SK-N-SH (cell line): ENCODE measurements around the gene NBPF4. TPM values are rescaled to one million over a fixed set of nuclear protein-coding genes. Genes with fewer than 3 reads are reported as not detected.

ENCODE experiments used
- CTCF ChIA-PET: fragments of 300-600, 350-600 bp; formaldehyde crosslinking; extraction: SDS; loops from one replicate; lab custom pipeline; 2021; lab: Yijun Ruan, JAX
- POLR2A ChIA-PET: fragments of 350-600 bp; sonication (Branson Sonifier 250); formaldehyde crosslinking; extraction: SDS; loops from one replicate; lab custom pipeline; 2020; ENCODE audit warnings: antibody characterized with exemption, inconsistent platforms; lab: Yijun Ruan, JAX
- DNase-seq: peaks from one replicate; pipeline ENCODE4 v3.0.0; 2012
- H2AFZ ChIP-seq: fragments of 200-600 bp; sonication (generic); 2 replicates; pipeline ENCODE4 v1.8.1; 2016; ENCODE audit warnings: antibody characterized with exemption, mild to moderate bottlenecking, low read depth
- H3F3A ChIP-seq: fragments of 200-600 bp; sonication (generic); replicated peaks from 2 replicates; pipeline ENCODE3; 2016; ENCODE audit warnings: antibody characterized with exemption, mild to moderate bottlenecking; ENCODE audit not compliant: insufficient read depth
- H3K27ac ChIP-seq, 2 experiments: fragments of 200-500 bp in 1 of 2; fragments of 200-600 bp in 1 of 2; sonication (Bioruptor generic) in 1 of 2; sonication (generic), shearing (Covaris generic) in 1 of 2; 2 replicates each; pipeline versions ENCODE4 v1.5.1 to v1.6.1; 2014 to 2016; ENCODE audit warnings: low read depth in 2 of 2, inconsistent platforms in 1 of 2, low read length in 1 of 2, mild to moderate bottlenecking in 1 of 2, mixed read lengths in 1 of 2
- H3K27me3 ChIP-seq: fragments of 200-600 bp; sonication (generic), shearing (Covaris generic); 2 replicates; pipeline ENCODE4 v1.6.1; 2016; ENCODE audit warnings: mixed run types; ENCODE audit not compliant: insufficient read depth
- H3K36me3 ChIP-seq, 2 experiments: fragments of 200-500 bp in 1 of 2; fragments of 200-600 bp in 1 of 2; sonication (Bioruptor generic) in 1 of 2; sonication (generic) in 1 of 2; replicated peaks in 1 of 2; 2 replicates each; pipeline versions ENCODE3 to v1.5.1; 2014 to 2016; ENCODE audit warnings: low read length in 1 of 2, mild to moderate bottlenecking in 1 of 2; ENCODE audit not compliant: insufficient read depth in 2 of 2, control insufficient read depth in 1 of 2
- H3K4me1 ChIP-seq, 2 experiments: fragments of 200-500 bp in 1 of 2; fragments of 200-600 bp in 1 of 2; sonication (Bioruptor generic) in 1 of 2; sonication (generic), shearing (Covaris generic) in 1 of 2; 2 replicates each; pipeline versions ENCODE4 v1.5.1 to v1.6.1; 2014 to 2016; ENCODE audit warnings: low read depth in 1 of 2, low read length in 1 of 2, mixed run types in 1 of 2; ENCODE audit not compliant: insufficient read depth in 2 of 2, control insufficient read depth in 1 of 2
- H3K4me2 ChIP-seq: fragments of 200-600 bp; sonication (generic), shearing (Covaris generic); 2 replicates; pipeline ENCODE4 v1.6.1; 2017; ENCODE audit warnings: mixed run types
- H3K4me3 ChIP-seq, 2 experiments: fragments of 200-500 bp in 1 of 2; fragments of 200-600 bp in 1 of 2; sonication (Bioruptor generic) in 1 of 2; sonication (generic), shearing (Covaris generic) in 1 of 2; 2 replicates each; pipeline versions ENCODE4 v1.5.1 to v1.8.1; 2014 to 2016; ENCODE audit warnings: low read depth in 2 of 2, inconsistent platforms in 1 of 2, low read length in 1 of 2, mild to moderate bottlenecking in 1 of 2, mixed read lengths in 1 of 2, moderate library complexity in 1 of 2
- H3K79me2 ChIP-seq: fragments of 200-600 bp; sonication (generic); 2 replicates; pipeline ENCODE4 v1.8.1; 2017; ENCODE audit warnings: mild to moderate bottlenecking; ENCODE audit not compliant: insufficient read depth
- H3K9ac ChIP-seq: fragments of 200-600 bp; sonication (generic); 2 replicates; pipeline ENCODE4 v1.6.1; 2017; ENCODE audit warnings: mixed run types
- H3K9me2 ChIP-seq: fragments of 200-600 bp; sonication (generic); 2 replicates; pipeline ENCODE4 v1.6.1; 2017; ENCODE audit warnings: mixed run types
- H3K9me3 ChIP-seq: fragments of 200-600 bp; sonication (generic); 2 replicates; pipeline ENCODE4 v1.6.1; 2017; ENCODE audit warnings: mixed run types, mild to moderate bottlenecking, moderate library complexity
- H4K20me1 ChIP-seq: fragments of 200-600 bp; sonication (generic); 2 replicates; pipeline ENCODE4 v1.6.1; 2017; ENCODE audit warnings: mild to moderate bottlenecking, mixed run types; ENCODE audit not compliant: insufficient read depth
- CHD2 ChIP-seq: fragments of 150-350 bp; IDR thresholded peaks from 2 replicates; pipeline ENCODE4 v1.6.1; 2018; ENCODE audit warnings: low read length; ENCODE audit not compliant: partially characterized antibody
- ELF1 ChIP-seq: IDR thresholded peaks from 2 replicates; pipeline ENCODE4 v1.4.0; 2012
- FOXJ3 ChIP-seq: sonication (generic); formaldehyde crosslinking; IDR thresholded peaks from 2 replicates; pipeline ENCODE4 v1.5.1; 2020; ENCODE audit warnings: mild to moderate bottlenecking, missing genetic modification reagents
- FOXM1 ChIP-seq: IDR thresholded peaks from 2 replicates; pipeline ENCODE4 v1.4.0; 2012; ENCODE audit warnings: low read depth, mild to moderate bottlenecking
- GABPA ChIP-seq: IDR thresholded peaks from 2 replicates; pipeline ENCODE4 v1.4.0; 2012; ENCODE audit warnings: low read depth, mild to moderate bottlenecking
- GATA2 ChIP-seq: sonication (generic); formaldehyde crosslinking; IDR thresholded peaks from 2 replicates; pipeline ENCODE4 v1.5.0; 2020; ENCODE audit warnings: mild to moderate bottlenecking, missing genetic modification reagents
- MEF2A ChIP-seq: IDR thresholded peaks from 2 replicates; pipeline ENCODE4 v1.4.0; 2012; ENCODE audit warnings: low read depth, borderline replicate concordance
- NFIC ChIP-seq: IDR thresholded peaks from 2 replicates; pipeline ENCODE4 v1.4.0; 2012; ENCODE audit warnings: borderline replicate concordance
- NRF1 ChIP-seq: IDR thresholded peaks from 2 replicates; pipeline ENCODE4 v1.6.1; 2012; ENCODE audit warnings: low read depth, mild to moderate bottlenecking, low read length
- PBX3 ChIP-seq: IDR thresholded peaks from 2 replicates; pipeline ENCODE4; 2012
- POLR2AphosphoS5 ChIP-seq: IDR thresholded peaks from 2 replicates; pipeline ENCODE4 v1.6.1; 2012; ENCODE audit warnings: low read depth, low read length
- RAD21 ChIP-seq: IDR thresholded peaks from 2 replicates; pipeline ENCODE4 v1.6.1; 2012; ENCODE audit warnings: mild to moderate bottlenecking, low read length
- RFX5 ChIP-seq: IDR thresholded peaks from 2 replicates; pipeline ENCODE4 v1.6.1; 2012; ENCODE audit warnings: mild to moderate bottlenecking, improper control_type of control experiment, low read length
- RXRA ChIP-seq: IDR thresholded peaks from 2 replicates; pipeline ENCODE4 v1.4.0; 2012; ENCODE audit warnings: low read depth, mild to moderate bottlenecking, borderline replicate concordance
- TCF12 ChIP-seq: IDR thresholded peaks from 2 replicates; pipeline ENCODE4 v1.4.0; 2012
- TEAD4 ChIP-seq: IDR thresholded peaks from 2 replicates; pipeline ENCODE4 v1.4.0; 2012; ENCODE audit warnings: mild to moderate bottlenecking, borderline replicate concordance; ENCODE audit not compliant: insufficient read depth
- USF2 ChIP-seq: fragments of 150-350 bp; IDR thresholded peaks from 2 replicates; pipeline ENCODE4 v1.6.1; 2017; ENCODE audit warnings: antibody characterized with exemption, low read length, low read depth, borderline replicate concordance
- WGBS: methylation state at CpG from one replicate; pipeline ENCODE4 v1.1.6; 2017; ENCODE audit warnings: low lambda C conversion rate; 5-methylcytosine and 5-hydroxymethylcytosine counted together
- polyA plus RNA-seq, 3 experiments: library from polyadenylated mRNA; depleted of rRNA; stranded (reverse); fragments of >200 nt; gene quantifications; 2 replicates each; pipeline ENCODE4 v1.2.3, GENCODE V29; 2012
- TF ChIP-seq, protein P1 (sequence below): IDR thresholded peaks from 2 replicates; pipeline ENCODE4 v1.6.1; 2012; ENCODE audit warnings: mild to moderate bottlenecking, low read depth, low read length, moderate library complexity
- TF ChIP-seq, protein P2 (sequence below): fragments of 200-600 bp; sonication (generic); IDR thresholded peaks from 2 replicates; pipeline ENCODE4 v1.6.1; 2017; ENCODE audit warnings: antibody characterized with exemption, mild to moderate bottlenecking, moderate library complexity

NBPF4 gene
- polyA plus RNA-seq, 1 of the 3 experiments (the other 2 are of a cell fraction): not detected

- TF ChIP-seq, protein P1, sequence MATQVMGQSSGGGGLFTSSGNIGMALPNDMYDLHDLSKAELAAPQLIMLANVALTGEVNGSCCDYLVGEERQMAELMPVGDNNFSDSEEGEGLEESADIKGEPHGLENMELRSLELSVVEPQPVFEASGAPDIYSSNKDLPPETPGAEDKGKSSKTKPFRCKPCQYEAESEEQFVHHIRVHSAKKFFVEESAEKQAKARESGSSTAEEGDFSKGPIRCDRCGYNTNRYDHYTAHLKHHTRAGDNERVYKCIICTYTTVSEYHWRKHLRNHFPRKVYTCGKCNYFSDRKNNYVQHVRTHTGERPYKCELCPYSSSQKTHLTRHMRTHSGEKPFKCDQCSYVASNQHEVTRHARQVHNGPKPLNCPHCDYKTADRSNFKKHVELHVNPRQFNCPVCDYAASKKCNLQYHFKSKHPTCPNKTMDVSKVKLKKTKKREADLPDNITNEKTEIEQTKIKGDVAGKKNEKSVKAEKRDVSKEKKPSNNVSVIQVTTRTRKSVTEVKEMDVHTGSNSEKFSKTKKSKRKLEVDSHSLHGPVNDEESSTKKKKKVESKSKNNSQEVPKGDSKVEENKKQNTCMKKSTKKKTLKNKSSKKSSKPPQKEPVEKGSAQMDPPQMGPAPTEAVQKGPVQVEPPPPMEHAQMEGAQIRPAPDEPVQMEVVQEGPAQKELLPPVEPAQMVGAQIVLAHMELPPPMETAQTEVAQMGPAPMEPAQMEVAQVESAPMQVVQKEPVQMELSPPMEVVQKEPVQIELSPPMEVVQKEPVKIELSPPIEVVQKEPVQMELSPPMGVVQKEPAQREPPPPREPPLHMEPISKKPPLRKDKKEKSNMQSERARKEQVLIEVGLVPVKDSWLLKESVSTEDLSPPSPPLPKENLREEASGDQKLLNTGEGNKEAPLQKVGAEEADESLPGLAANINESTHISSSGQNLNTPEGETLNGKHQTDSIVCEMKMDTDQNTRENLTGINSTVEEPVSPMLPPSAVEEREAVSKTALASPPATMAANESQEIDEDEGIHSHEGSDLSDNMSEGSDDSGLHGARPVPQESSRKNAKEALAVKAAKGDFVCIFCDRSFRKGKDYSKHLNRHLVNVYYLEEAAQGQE: no peak
Observed at GRCh38 chr1:108194051-108194450, 49.8 kb downstream of the NBPF4 start (continued).

- Histone ChIP-seq H4K20me1 (peaks cover 19% of the 10 kb centered on the region; the same call in 1 of the 2 replicates), H3K36me3 (peaks cover 47 to 73% of the 10 kb centered on the region in 2 experiments), H3K9ac (no peak overlapping the region), H2AFZ (no peak overlapping the region), H3K4me2 (no peak overlapping the region), H3K4me1 (peaks cover 2 to 9% of the 10 kb centered on the region in 2 experiments; a peak in 3 of 4 replicates), H3F3A (no peaks in the 10 kb centered on the region), H3K4me3 (no peak overlapping the region), H3K27me3 (no peaks in the 10 kb centered on the region), H3K79me2 (peaks cover 100% of the 10 kb centered on the region), H3K27ac (no peak overlapping the region), H3K9me2 (no peaks in the 10 kb centered on the region)
- 79% methylated on average over 1 of the region's 1 CpG for WGBS
- no peak for DNase-seq
- POLR2A ChIA-PET: no interaction called here
- CTCF ChIA-PET: interaction anchor here (2.0 kb wide), 1 partner anchor 17 kb away, joined by 6 read pairs; no protein-coding TSS in a partner anchor
- TF ChIP-seq TCF12: no peak
- no peak for TF ChIP-seq NRF1
- TF ChIP-seq USF2: no peak
- TF ChIP-seq GABPA: no peak
- no peak for TF ChIP-seq TEAD4
- no peak for TF ChIP-seq GATA2
- no peak for TF ChIP-seq FOXM1
- no peak for TF ChIP-seq POLR2AphosphoS5
- TF ChIP-seq ELF1: no peak
- no peak for TF ChIP-seq RAD21
- TF ChIP-seq, protein P2, sequence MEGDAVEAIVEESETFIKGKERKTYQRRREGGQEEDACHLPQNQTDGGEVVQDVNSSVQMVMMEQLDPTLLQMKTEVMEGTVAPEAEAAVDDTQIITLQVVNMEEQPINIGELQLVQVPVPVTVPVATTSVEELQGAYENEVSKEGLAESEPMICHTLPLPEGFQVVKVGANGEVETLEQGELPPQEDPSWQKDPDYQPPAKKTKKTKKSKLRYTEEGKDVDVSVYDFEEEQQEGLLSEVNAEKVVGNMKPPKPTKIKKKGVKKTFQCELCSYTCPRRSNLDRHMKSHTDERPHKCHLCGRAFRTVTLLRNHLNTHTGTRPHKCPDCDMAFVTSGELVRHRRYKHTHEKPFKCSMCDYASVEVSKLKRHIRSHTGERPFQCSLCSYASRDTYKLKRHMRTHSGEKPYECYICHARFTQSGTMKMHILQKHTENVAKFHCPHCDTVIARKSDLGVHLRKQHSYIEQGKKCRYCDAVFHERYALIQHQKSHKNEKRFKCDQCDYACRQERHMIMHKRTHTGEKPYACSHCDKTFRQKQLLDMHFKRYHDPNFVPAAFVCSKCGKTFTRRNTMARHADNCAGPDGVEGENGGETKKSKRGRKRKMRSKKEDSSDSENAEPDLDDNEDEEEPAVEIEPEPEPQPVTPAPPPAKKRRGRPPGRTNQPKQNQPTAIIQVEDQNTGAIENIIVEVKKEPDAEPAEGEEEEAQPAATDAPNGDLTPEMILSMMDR: no peak
- TF ChIP-seq NFIC: no peak
- no peak for TF ChIP-seq RXRA
- TF ChIP-seq CHD2: no peak
- TF ChIP-seq RFX5: no peak
- no peak for TF ChIP-seq FOXJ3 (CRISPR knock-in tag)
- TF ChIP-seq PBX3: no peak
- TF ChIP-seq MEF2A: no peak
- TF ChIP-seq, protein P1: no peak
- TF ChIP-seq, all 33 proteins: peak for 0
- no peaks in the 10 kb centered on the region for H3K9me3 ChIP-seq
Observed at GRCh38 chr1:108193333-108193732, 50.5 kb downstream of the NBPF4 start.
